PC-3 (cell line): Measurements from ENCODE around the gene SYTL1. TPM values are rescaled to one million over a fixed set of nuclear protein-coding genes. Genes with fewer than 3 reads are reported as not detected.
A peak's percentile ranks its signal among the peaks of the same experiment; 100 is the strongest.

Experiments used
- ATAC-seq: fragments of 200-7000 bp; cut with Tn5 transposase; 2 replicates; pipeline ENCODE4 v1.9.1; 2020; ENCODE audit warnings: mild to moderate bottlenecking, moderate library complexity
- BruUV-seq: library from RNA; stranded (reverse); fragments of 400-500 nt; replicated peaks from 2 replicates; lab custom pipeline; 2021; lab: Mats Ljungman, UMichigan
- CTCF ChIA-PET: fragments of 300-600 bp; sonication (Branson Sonifier 250); formaldehyde crosslinking; loops from one replicate; lab custom pipeline; 2022; ENCODE audit warnings: antibody characterized with exemption; lab: Charles Lee
- POLR2A ChIA-PET: fragments of 300-600 bp; sonication (Branson Sonifier 250); formaldehyde crosslinking; loops from one replicate; lab custom pipeline; 2022; ENCODE audit warnings: antibody characterized with exemption; ENCODE audit not compliant: unreplicated experiment; lab: Charles Lee
- DNase-seq: peaks from one replicate; pipeline ENCODE4 v3.0.0-alpha.2; 2015
- H2AFZ ChIP-seq: fragments of 300-600 bp; sonication (generic); 2 replicates; pipeline ENCODE4 v1.6.0; 2016; ENCODE audit warnings: antibody characterized with exemption, low read length
- H3F3A ChIP-seq: fragments of 300-600 bp; sonication (generic); one replicate; pipeline ENCODE4 v1.6.0; 2017; ENCODE audit warnings: antibody characterized with exemption, low read length, control low read depth, mild to moderate bottlenecking; ENCODE audit not compliant: unreplicated experiment
- H3K27ac ChIP-seq: fragments of 300-600 bp; sonication (generic); 2 replicates; pipeline ENCODE4 v1.5.1; 2016; ENCODE audit warnings: mild to moderate bottlenecking, low read length
- H3K27me3 ChIP-seq: fragments of 300-600 bp; sonication (generic); 2 replicates; pipeline ENCODE4 v1.6.1; 2016; ENCODE audit warnings: low read length, mixed read lengths
- H3K36me3 ChIP-seq: fragments of 300-600 bp; sonication (generic); 2 replicates; pipeline ENCODE4 v1.6.1; 2016; ENCODE audit warnings: low read depth, mixed run types, low read length, mixed read lengths
- H3K4me1 ChIP-seq: fragments of 300-600 bp; sonication (generic); 2 replicates; pipeline ENCODE4 v1.5.1; 2016; ENCODE audit warnings: low read length; ENCODE audit not compliant: insufficient read depth
- H3K4me2 ChIP-seq: fragments of 300-600 bp; sonication (generic); 2 replicates; pipeline ENCODE4 v1.6.0; 2016; ENCODE audit warnings: low read length
- H3K4me3 ChIP-seq: fragments of 300-600 bp; sonication (generic); 2 replicates; pipeline ENCODE4 v1.5.1; 2016; ENCODE audit warnings: mild to moderate bottlenecking, low read length, mixed read lengths
- H3K79me2 ChIP-seq: fragments of 300-600 bp; sonication (generic); 2 replicates; pipeline ENCODE4 v1.6.1; 2017; ENCODE audit warnings: low read length, mixed read lengths
- H3K9ac ChIP-seq: fragments of 300-600 bp; sonication (generic); 2 replicates; pipeline ENCODE4 v1.6.0; 2016; ENCODE audit warnings: mild to moderate bottlenecking, low read length
- H3K9me2 ChIP-seq: fragments of 300-600 bp; sonication (generic); replicated peaks from 2 replicates; pipeline ENCODE4 v1.6.1; 2016; ENCODE audit warnings: mixed run types, low read length, mixed read lengths
- H3K9me3 ChIP-seq: fragments of 300-600 bp; sonication (generic); 2 replicates; pipeline ENCODE4 v1.6.1; 2016; ENCODE audit warnings: low read length, mixed read lengths
- H4K20me1 ChIP-seq: fragments of 300-600 bp; sonication (generic); 2 replicates; pipeline ENCODE4 v1.6.1; 2016; ENCODE audit warnings: low read length, mixed read lengths
- CTCF ChIP-seq: fragments of 300-600 bp; sonication (generic); conservative IDR thresholded peaks from 2 replicates; pipeline ENCODE4 v1.5.1; 2017; ENCODE audit warnings: antibody characterized with exemption, low read depth, mild to moderate bottlenecking, low read length
- EZH2 ChIP-seq: fragments of 300-600 bp; sonication (generic); IDR thresholded peaks from one replicate; pipeline ENCODE4 v1.6.1; 2017; ENCODE audit warnings: antibody characterized with exemption, mild to moderate bottlenecking, low read length; ENCODE audit not compliant: unreplicated experiment
- EZH2phosphoT487 ChIP-seq: fragments of 300-600 bp; sonication (generic); IDR thresholded peaks from 2 replicates; pipeline ENCODE4 v1.6.1; 2018; ENCODE audit warnings: mild to moderate bottlenecking, antibody characterized with exemption, low read length, borderline replicate concordance
- intact Hi-C: fragments of 100-400 bp; cut with micrococcal nuclease; formaldehyde crosslinking; loops from 2 replicates; pipeline ENCODE4 v1.9.0; 2023
- total RNA-seq: library from RNA; depleted of rRNA; stranded (reverse); fragments of >200 nt; gene quantifications from 2 replicates; pipeline ENCODE4 v1.2.3, GENCODE V29; 2014

SYTL1 gene
- total RNA-seq, 1 experiment from 2014 or later: 26.8 TPM

DNA sequence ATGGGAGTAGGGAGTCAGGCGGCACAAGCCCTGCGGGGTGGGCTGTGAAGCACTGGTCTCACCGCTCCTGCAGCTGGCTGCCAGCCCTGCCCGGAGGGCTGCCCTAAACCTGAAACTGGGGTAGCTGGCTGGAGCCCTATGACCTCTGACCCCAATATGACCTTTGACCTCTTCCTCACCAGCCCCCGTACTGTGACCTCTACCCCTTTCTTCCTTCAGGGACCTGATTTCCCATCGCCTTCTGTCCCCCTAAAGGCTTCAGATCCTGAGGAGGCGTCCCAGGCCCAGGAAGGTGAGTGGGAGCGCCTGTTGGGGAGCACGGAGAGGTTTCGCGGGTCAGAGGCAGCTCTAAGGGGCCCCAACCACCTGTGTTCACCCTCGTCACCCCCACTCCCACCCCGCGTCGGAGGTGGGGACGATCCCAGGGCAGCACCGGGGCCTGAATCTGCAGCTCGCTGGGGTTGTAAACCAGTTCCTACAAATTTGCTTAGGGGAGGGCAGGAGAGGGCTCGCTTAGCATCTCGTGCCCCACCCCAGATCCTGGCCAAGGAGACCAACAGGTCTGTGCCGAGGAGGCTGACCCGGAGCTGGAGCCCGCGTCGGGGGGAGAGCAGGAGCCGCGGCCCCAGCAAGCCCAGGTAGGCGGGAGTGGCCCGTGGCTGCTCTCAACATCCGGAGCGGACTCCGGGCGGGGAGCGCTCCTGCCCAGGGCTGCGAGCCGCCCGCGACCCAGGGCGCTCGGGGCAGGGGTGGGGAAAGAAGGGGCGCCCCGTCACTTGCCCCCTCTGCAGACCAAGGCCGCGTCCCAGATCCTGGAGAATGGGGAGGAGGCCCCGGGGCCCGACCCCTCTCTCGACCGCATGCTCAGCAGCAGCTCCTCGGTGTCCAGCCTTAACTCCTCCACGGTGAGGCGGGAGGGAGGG lies 7.3 kb downstream of the SYTL1 start:
- peak overlapping the region; percentile 60 for H3K27ac ChIP-seq
- peak overlapping the region; percentile 69 for H3K9ac ChIP-seq
- DNase-seq (peak; percentile 90), ATAC-seq (peak; percentile 81)
- peak overlapping the region; percentile 82 for H2AFZ ChIP-seq
- H3K9me3 ChIP-seq: no peaks in the 10 kb centered on the region
- intact Hi-C loops: loop anchor here (1.0 kb wide), 1 partner anchor 8 kb away; no protein-coding TSS in a partner anchor
- peak overlapping the region; percentile 96 for H3K4me2 ChIP-seq
- ChIA-PET POLR2A (interaction anchor here (0.7 kb wide), 1 partner anchor 18 kb away, joined by 11 read pairs; the partner anchor contains the start of gene MAP3K6), CTCF (interaction anchor here (0.5 to 0.7 kb wide), 3 partner anchors 50 to 114 kb away, joined by 3 to 4 read pairs (median 4); partner anchors contain the start of gene WDTC1)
- peaks cover under 1% of the 10 kb centered on the region; the same call in 1 of the 2 replicates for H3K79me2 ChIP-seq
- H4K20me1 ChIP-seq: no peaks in the 10 kb centered on the region
- no peaks in the 10 kb centered on the region for H3K36me3 ChIP-seq
- no peaks in the 10 kb centered on the region for H3K27me3 ChIP-seq
- TF ChIP-seq EZH2phosphoT487 (no peak), EZH2 (no peak), CTCF (no peak)
- TSS peak; percentile 40 for BruUV-seq
- peaks cover 16% of the 10 kb centered on the region for H3K4me1 ChIP-seq
- no peaks in the 10 kb centered on the region for H3F3A ChIP-seq
- peak overlapping the region; percentile 71 for H3K4me3 ChIP-seq
- no peaks in the 10 kb centered on the region for H3K9me2 ChIP-seq

- H3K9me2 ChIP-seq: no peaks in the 10 kb centered on the region
- peak overlapping the region; percentile 82 for H2AFZ ChIP-seq
- BruUV-seq: TSS peak; percentile 25
- peaks cover 16% of the 10 kb centered on the region for H3K4me1 ChIP-seq
- CTCF ChIA-PET: interaction anchor here (0.5 to 0.7 kb wide), 3 partner anchors 51 to 115 kb away, joined by 3 to 4 read pairs (median 4); partner anchors contain the start of gene WDTC1
- intact Hi-C loops: loop anchor here (1.0 kb wide), 1 partner anchor 9 kb away; no protein-coding TSS in a partner anchor
- H3K9ac ChIP-seq: peak overlapping the region; percentile 69
- no peaks in the 10 kb centered on the region for H3F3A ChIP-seq
- H3K9me3 ChIP-seq: no peaks in the 10 kb centered on the region
- ATAC-seq (peak; percentile 86), DNase-seq (peak; percentile 79)
- peak overlapping the region; percentile 96 for H3K4me2 ChIP-seq
- TF ChIP-seq EZH2phosphoT487 (no peak), CTCF (no peak), EZH2 (no peak)
- H3K4me3 ChIP-seq: peak overlapping the region; percentile 71
- no peaks in the 10 kb centered on the region for H3K79me2 ChIP-seq
- H4K20me1 ChIP-seq: no peaks in the 10 kb centered on the region
- peak overlapping the region; percentile 40 for H3K27ac ChIP-seq
- H3K27me3 ChIP-seq: no peaks in the 10 kb centered on the region
- no peaks in the 10 kb centered on the region for H3K36me3 ChIP-seq
- POLR2A ChIA-PET: no interaction called here
These were observed 8.2 kb downstream of the SYTL1 start for GRCh38 chr1:27349784-27350662.
